H1 (cell line): ENCODE data around the gene DGAT2. TPM values are rescaled to one million over a fixed set of nuclear protein-coding genes. Genes with fewer than 3 reads are reported as not detected.

Source experiments
- RBBP5 ChIP-seq: IDR thresholded peaks from 2 replicates; pipeline ENCODE4 v1.7.1; 2012; ENCODE audit warnings: low read depth, mild to moderate bottlenecking, inconsistent platforms, low read length, moderate library complexity, borderline replicate concordance
- TBP ChIP-seq: IDR thresholded peaks from 2 replicates; pipeline ENCODE4 v1.6.1; 2011; ENCODE audit warnings: low read depth, low read length, improper control_type of control experiment
- polyA plus RNA-seq, 7 experiments: library from polyadenylated mRNA; depleted of rRNA in 3 of 7; stranded (reverse) in 5 of 7; unstranded in 2 of 7; fragments of >200 nt in 5 of 7; fragments of 200-250 nt in 2 of 7; gene quantifications; 1 replicate in 5 of 7; 2 replicates in 1 of 7; 4 replicates in 1 of 7; pipeline versions ENCODE4 v1.2.1 to v1.2.3, GENCODE V29; 2011 to 2013; ENCODE audit warnings: missing spikeins in 2 of 7, mixed read lengths in 2 of 7
- total RNA-seq: library from RNA; stranded (reverse); fragmentation: NEBNext Ultra II Directional; extraction: Animal tissue kit (Norgen Biotek cat#: 25700); gene quantifications from 2 replicates; pipeline ENCODE4 v1.2.1, GENCODE V29; 2021
- TF ChIP-seq, protein P1 (sequence below), 3 experiments: IDR thresholded peaks; 1 replicate in 2 of 3; 2 replicates in 1 of 3; pipeline versions ENCODE4 v1.5.1 to v1.6.1; 2011; ENCODE audit warnings: low read length in 3 of 3, mild to moderate bottlenecking in 3 of 3, inconsistent platforms in 2 of 3, low read depth in 1 of 3, moderate library complexity in 1 of 3; ENCODE audit not compliant: insufficient read depth in 1 of 3; ENCODE audit errors: control extremely low read depth in 1 of 3

Gene DGAT2
- total and polyA plus RNA-seq, 2 of the 8 experiments (the other 6 are each of a cell fraction or from before 2014, with no cell fraction given), result 3.2 to 5.9 TPM

DNA sequence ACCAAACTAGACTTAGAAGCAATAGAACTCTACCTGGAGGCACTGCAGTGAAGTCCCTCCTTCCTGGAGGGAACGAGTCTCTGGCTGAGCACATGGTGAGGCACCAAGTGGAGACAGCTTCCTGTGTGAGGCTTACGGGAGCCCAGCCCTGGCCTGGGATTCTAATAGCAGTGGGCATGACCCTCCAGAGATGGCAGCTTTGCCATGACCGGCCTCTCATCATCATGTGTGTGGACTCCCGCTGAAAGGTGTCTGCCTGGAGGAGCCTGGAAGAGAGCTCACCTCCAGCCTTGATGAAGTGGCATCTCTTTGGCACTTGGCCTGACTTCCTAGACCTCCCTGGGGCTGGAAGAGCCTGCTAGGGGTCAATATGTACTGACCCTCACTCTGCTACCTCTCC lies 8.0 kb downstream of the DGAT2 start (continued):
- no peak for TF ChIP-seq TBP
- TF ChIP-seq, protein P1, sequence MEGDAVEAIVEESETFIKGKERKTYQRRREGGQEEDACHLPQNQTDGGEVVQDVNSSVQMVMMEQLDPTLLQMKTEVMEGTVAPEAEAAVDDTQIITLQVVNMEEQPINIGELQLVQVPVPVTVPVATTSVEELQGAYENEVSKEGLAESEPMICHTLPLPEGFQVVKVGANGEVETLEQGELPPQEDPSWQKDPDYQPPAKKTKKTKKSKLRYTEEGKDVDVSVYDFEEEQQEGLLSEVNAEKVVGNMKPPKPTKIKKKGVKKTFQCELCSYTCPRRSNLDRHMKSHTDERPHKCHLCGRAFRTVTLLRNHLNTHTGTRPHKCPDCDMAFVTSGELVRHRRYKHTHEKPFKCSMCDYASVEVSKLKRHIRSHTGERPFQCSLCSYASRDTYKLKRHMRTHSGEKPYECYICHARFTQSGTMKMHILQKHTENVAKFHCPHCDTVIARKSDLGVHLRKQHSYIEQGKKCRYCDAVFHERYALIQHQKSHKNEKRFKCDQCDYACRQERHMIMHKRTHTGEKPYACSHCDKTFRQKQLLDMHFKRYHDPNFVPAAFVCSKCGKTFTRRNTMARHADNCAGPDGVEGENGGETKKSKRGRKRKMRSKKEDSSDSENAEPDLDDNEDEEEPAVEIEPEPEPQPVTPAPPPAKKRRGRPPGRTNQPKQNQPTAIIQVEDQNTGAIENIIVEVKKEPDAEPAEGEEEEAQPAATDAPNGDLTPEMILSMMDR (IDR thresholded peaks at IDR 0.05; ENCODE audit: control extremely low read depth in 1 of 3, insufficient read depth in 1 of 3, low read depth in 1 of 3, low read length in 3 of 3), result no peak
- no peak for TF ChIP-seq RBBP5
